Karpas-422 (cell line): ENCODE data around the gene PCDHGA1. TPM values are rescaled to one million over a fixed set of nuclear protein-coding genes. Genes with fewer than 3 reads are reported as not detected.

Experiments
- DNase-seq: peaks from one replicate; pipeline ENCODE4 v3.0.0-alpha.2; 2015
- H2AFZ ChIP-seq: fragments of 200-600 bp; sonication (generic); 2 replicates; pipeline ENCODE4 v1.6.1; 2014; ENCODE audit warnings: antibody characterized with exemption, low read length, mixed read lengths
- H3K27ac ChIP-seq: fragments of 200-600 bp; sonication (generic); 2 replicates; pipeline ENCODE4 v1.5.1; 2014; ENCODE audit warnings: mild to moderate bottlenecking, low read length, moderate library complexity
- H3K27me3 ChIP-seq: fragments of 200-600 bp; sonication (generic); 2 replicates; pipeline ENCODE4 v1.6.1; 2014; ENCODE audit warnings: low read length, mixed read lengths
- H3K36me3 ChIP-seq: fragments of 200-600 bp; sonication (generic); 2 replicates; pipeline ENCODE4 v1.6.1; 2014; ENCODE audit warnings: low read length, mixed read lengths; ENCODE audit not compliant: insufficient read depth
- H3K4me1 ChIP-seq: fragments of 200-600 bp; sonication (generic); 2 replicates; pipeline ENCODE4 v1.6.1; 2014; ENCODE audit warnings: mild to moderate bottlenecking, low read length, mixed read lengths
- H3K4me2 ChIP-seq: fragments of 200-600 bp; sonication (generic); 2 replicates; pipeline ENCODE4 v1.6.1; 2014; ENCODE audit warnings: low read length, low read depth, mild to moderate bottlenecking; ENCODE audit not compliant: poor library complexity, severe bottlenecking
- H3K4me3 ChIP-seq: fragments of 200-600 bp; sonication (generic); 2 replicates; pipeline ENCODE4 v1.5.1; 2014; ENCODE audit warnings: mild to moderate bottlenecking, antibody characterized with exemption, low read length, mixed read lengths
- H3K79me2 ChIP-seq: fragments of 200-600 bp; sonication (generic); 2 replicates; pipeline ENCODE4 v1.6.1; 2014; ENCODE audit warnings: mild to moderate bottlenecking, low read length, mixed read lengths
- H3K9ac ChIP-seq: fragments of 200-600 bp; sonication (generic); 2 replicates; pipeline ENCODE4 v1.6.0; 2014; ENCODE audit warnings: low read length
- H3K9me2 ChIP-seq: fragments of 200-600 bp; sonication (generic), shearing (Covaris generic); replicated peaks from 2 replicates; pipeline ENCODE4 v1.6.0; 2014; ENCODE audit warnings: mild to moderate bottlenecking, low read length, moderate library complexity; ENCODE audit not compliant: insufficient read depth
- H3K9me3 ChIP-seq: fragments of 300-700, 200-600 bp; sonication (generic); 2 replicates; pipeline ENCODE4 v1.6.1; 2014; ENCODE audit warnings: low read length, mixed read lengths
- H4K20me1 ChIP-seq: fragments of 200-600 bp; sonication (generic); 2 replicates; pipeline ENCODE4 v1.6.1; 2014; ENCODE audit warnings: mild to moderate bottlenecking, antibody characterized with exemption, low read length, low read depth; ENCODE audit not compliant: insufficient read depth
- total RNA-seq: library from RNA; depleted of rRNA; stranded (reverse); fragments of >200 nt; shearing (Covaris generic); gene quantifications from 2 replicates; pipeline ENCODE4 v1.2.3, GENCODE V29; 2014; ENCODE audit warnings: low replicate concordance

Gene PCDHGA1
- total RNA-seq, 1 experiment from 2014 or later, result 0.48 TPM

DNA sequence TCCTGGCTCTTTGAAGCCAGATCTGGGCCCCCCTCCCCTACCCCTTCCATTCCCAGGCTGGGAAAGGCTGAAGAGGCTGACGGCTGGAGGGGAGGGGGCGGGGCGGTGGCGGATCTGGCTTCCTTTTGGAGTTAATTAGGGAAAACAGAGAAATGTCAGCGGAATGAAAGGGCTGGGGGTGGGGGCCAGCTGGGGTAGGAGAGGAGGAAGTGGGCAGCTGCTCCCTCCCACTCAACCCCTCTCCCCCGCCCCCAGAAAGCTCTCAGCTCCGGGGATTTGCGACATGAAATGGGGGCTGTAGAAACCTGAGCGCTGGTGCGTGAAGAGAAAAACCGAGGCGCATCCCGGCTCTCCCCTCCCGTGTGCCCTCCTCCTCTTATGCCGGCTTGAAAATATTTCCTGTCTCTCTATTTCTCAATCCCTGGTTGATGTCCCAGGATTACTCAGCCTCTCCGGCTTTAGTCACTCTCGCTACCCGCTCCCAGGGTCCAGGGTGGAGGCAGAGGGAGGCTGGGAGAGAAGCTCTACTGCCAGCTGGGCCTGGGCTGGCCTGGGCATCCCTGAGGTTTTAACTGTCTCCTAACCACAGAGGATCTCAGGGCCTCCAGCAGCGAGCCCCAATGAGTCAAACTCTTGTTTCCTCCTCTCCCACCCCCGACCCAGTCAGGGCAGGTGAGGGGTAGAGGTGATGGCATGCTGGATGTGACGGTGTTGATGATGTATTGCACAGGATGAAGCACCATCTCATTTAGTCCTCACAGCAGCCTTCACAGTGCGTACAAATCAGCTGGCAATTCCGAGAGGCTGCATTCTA lies 178.7 kb downstream of the PCDHGA1 start:
- Histone ChIP-seq H3K27me3 (no peaks in the 10 kb centered on the region), H3K9me2 (no peaks in the 10 kb centered on the region), H3K27ac (peak overlapping the region; percentile 100), H3K36me3 (peaks cover 26% of the 10 kb centered on the region), H3K4me2 (peak overlapping the region; percentile 78), H3K79me2 (peaks cover 3% of the 10 kb centered on the region; the same call in 1 of the 2 replicates), H3K9me3 (no peaks in the 10 kb centered on the region), H2AFZ (no peak overlapping the region), H3K4me1 (peaks cover 100% of the 10 kb centered on the region), H3K9ac (peak overlapping the region; percentile 92), H4K20me1 (no peaks in the 10 kb centered on the region), H3K4me3 (peak overlapping the region; percentile 68)
- DNase-seq, result peak; percentile 86

DNA sequence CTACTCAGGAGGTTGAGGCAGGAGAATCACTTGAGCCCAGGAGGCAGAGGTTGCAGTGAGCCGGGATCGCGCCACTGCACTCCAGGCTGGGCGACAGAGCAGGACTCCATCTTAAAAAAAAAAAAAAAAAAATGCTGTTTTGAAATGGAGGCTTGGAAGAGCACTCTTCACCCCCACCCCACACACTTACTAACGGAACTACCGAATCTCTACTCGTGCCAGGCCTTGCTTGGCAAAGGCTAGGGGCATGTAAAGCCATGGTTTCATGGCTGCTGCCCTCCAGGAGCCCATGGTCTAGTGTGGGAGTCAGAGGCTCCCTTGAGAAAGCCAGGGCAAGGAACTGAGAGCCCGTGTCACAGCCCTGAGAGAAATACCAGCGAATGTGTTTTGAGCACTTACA lies 179.8 kb downstream of the PCDHGA1 start:
- H3K79me2 ChIP-seq, result 0 out of 2 replicates have a peak, but pooled peaks cover 3% of the 10 kb centered on the region
- H3K27ac ChIP-seq, result peak overlapping the region; percentile 100
- peak overlapping the region; percentile 78 for H3K4me2 ChIP-seq
- H3K4me1 ChIP-seq, result peaks cover 100% of the 10 kb centered on the region
- H3K9me3 ChIP-seq, result no peaks in the 10 kb centered on the region
- H4K20me1 ChIP-seq, result no peaks in the 10 kb centered on the region
- no peaks in the 10 kb centered on the region for H3K27me3 ChIP-seq
- H3K9ac ChIP-seq, result peak overlapping the region; percentile 92
- H3K4me3 ChIP-seq, result peak overlapping the region; percentile 68
- no peak overlapping the region for H2AFZ ChIP-seq
- H3K9me2 ChIP-seq, result no peaks in the 10 kb centered on the region
- H3K36me3 ChIP-seq, result peaks cover 15% of the 10 kb centered on the region
- peak; percentile 82 for DNase-seq

- peak overlapping the region; percentile 78 for H3K4me2 ChIP-seq
- H3K9me2 ChIP-seq, result no peaks in the 10 kb centered on the region
- H3K4me3 ChIP-seq, result peak overlapping the region; percentile 68
- no peaks in the 10 kb centered on the region for H3K27me3 ChIP-seq
- peak overlapping the region; percentile 100 for H3K27ac ChIP-seq
- H4K20me1 ChIP-seq, result no peaks in the 10 kb centered on the region
- no peak overlapping the region for H2AFZ ChIP-seq
- H3K9ac ChIP-seq, result peak overlapping the region; percentile 92
- peak; percentile 98 for DNase-seq
- peaks cover 7% of the 10 kb centered on the region for H3K36me3 ChIP-seq
- H3K9me3 ChIP-seq, result no peaks in the 10 kb centered on the region
- peaks cover 100% of the 10 kb centered on the region for H3K4me1 ChIP-seq
- no peaks in the 10 kb centered on the region for H3K79me2 ChIP-seq
These were observed 180.7 kb downstream of the PCDHGA1 start for GRCh38 chr5:141510850-141511601.

GRCh38 chr5:141511771-141512325 lies 181.5 kb downstream of the PCDHGA1 start:
- H3K4me2 ChIP-seq, result peak overlapping the region; percentile 60
- no peak overlapping the region for H2AFZ ChIP-seq
- H3K27ac ChIP-seq, result peak overlapping the region; percentile 100
- H3K9me3 ChIP-seq, result no peaks in the 10 kb centered on the region
- H3K4me1 ChIP-seq, result peaks cover 100% of the 10 kb centered on the region
- H3K36me3 ChIP-seq, result peaks cover 12% of the 10 kb centered on the region
- H3K4me3 ChIP-seq, result peak overlapping the region; percentile 30; the same call in 1 of the 2 replicates
- no peaks in the 10 kb centered on the region for H3K79me2 ChIP-seq
- no peaks in the 10 kb centered on the region for H3K27me3 ChIP-seq
- no peaks in the 10 kb centered on the region for H4K20me1 ChIP-seq
- H3K9me2 ChIP-seq, result no peaks in the 10 kb centered on the region
- peak overlapping the region; percentile 87 for H3K9ac ChIP-seq
- DNase-seq, result peak; percentile 52

GRCh38 chr5:141512390-141512910 lies 182.1 kb downstream of the PCDHGA1 start:
- peak overlapping the region; percentile 60 for H3K4me2 ChIP-seq
- H3K27ac ChIP-seq, result peak overlapping the region; percentile 100
- peaks cover 100% of the 10 kb centered on the region for H3K4me1 ChIP-seq
- peaks cover 15% of the 10 kb centered on the region for H3K36me3 ChIP-seq
- peak overlapping the region; percentile 54 for H3K4me3 ChIP-seq
- no peak overlapping the region for H2AFZ ChIP-seq
- H3K27me3 ChIP-seq, result no peaks in the 10 kb centered on the region
- no peaks in the 10 kb centered on the region for H3K9me3 ChIP-seq
- no peaks in the 10 kb centered on the region for H4K20me1 ChIP-seq
- H3K9ac ChIP-seq, result peak overlapping the region; percentile 87
- H3K79me2 ChIP-seq, result no peaks in the 10 kb centered on the region
- peak; percentile 97 for DNase-seq
- no peaks in the 10 kb centered on the region for H3K9me2 ChIP-seq

- peak overlapping the region; percentile 87 for H3K9ac ChIP-seq
- no peaks in the 10 kb centered on the region for H4K20me1 ChIP-seq
- peaks cover 100% of the 10 kb centered on the region for H3K4me1 ChIP-seq
- no peaks in the 10 kb centered on the region for H3K79me2 ChIP-seq
- H3K4me2 ChIP-seq, result peak overlapping the region; percentile 59
- H3K9me2 ChIP-seq, result no peaks in the 10 kb centered on the region
- H3K36me3 ChIP-seq, result peaks cover 15% of the 10 kb centered on the region
- DNase-seq, result peak; percentile 93
- no peaks in the 10 kb centered on the region for H3K9me3 ChIP-seq
- peak overlapping the region; percentile 100 for H3K27ac ChIP-seq
- no peaks in the 10 kb centered on the region for H3K27me3 ChIP-seq
- H3K4me3 ChIP-seq, result peak overlapping the region; percentile 54
- no peak overlapping the region for H2AFZ ChIP-seq
These were observed 182.8 kb downstream of the PCDHGA1 start for GRCh38 chr5:141512911-141513626.

DNA sequence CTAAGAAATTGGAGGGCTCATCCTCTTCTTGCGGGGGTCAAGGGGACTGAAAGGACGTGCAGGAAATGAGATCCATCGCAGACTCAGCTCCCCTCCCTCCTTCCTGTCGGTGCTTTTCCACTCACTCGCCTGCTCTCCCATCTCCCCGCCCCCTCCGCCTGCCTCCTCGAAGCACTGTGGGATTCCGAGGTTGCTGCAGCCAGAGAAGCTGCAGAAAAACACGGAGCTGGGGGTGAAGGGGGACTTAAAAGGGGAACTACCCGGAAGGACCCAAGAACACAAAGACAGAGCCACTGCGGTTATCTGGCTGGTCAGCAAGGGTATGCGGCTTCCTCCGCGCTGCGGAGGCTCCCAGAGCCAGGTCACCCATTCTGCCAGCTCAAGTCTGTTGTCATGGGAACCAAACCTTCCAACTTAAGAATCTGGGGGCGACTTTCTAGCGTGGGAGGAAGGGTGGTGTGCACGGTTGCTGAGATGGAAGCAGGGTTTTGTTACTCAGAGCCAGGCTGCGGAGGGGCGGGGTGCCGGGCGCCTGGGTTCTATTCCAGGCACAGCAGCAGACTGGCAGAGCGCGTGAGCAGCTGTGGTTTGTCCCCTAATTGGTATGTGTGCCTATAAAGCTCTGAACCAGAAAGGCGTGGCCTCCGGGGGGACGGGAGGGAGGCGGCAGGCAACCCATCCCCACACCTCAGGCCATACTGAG lies 183.5 kb downstream of the PCDHGA1 start:
- DNase-seq, result peak; percentile 98
- H3K9ac ChIP-seq, result peak overlapping the region; percentile 87
- peaks cover 15% of the 10 kb centered on the region for H3K36me3 ChIP-seq
- no peaks in the 10 kb centered on the region for H3K9me3 ChIP-seq
- H3K4me2 ChIP-seq, result peak overlapping the region; percentile 59
- peaks cover 100% of the 10 kb centered on the region for H3K4me1 ChIP-seq
- H3K27me3 ChIP-seq, result no peaks in the 10 kb centered on the region
- peak overlapping the region; percentile 100 for H3K27ac ChIP-seq
- no peaks in the 10 kb centered on the region for H4K20me1 ChIP-seq
- no peaks in the 10 kb centered on the region for H3K79me2 ChIP-seq
- H2AFZ ChIP-seq, result no peak overlapping the region
- peak overlapping the region; percentile 54 for H3K4me3 ChIP-seq
- no peaks in the 10 kb centered on the region for H3K9me2 ChIP-seq
